Ovary (tissue), 9 donors: ENCODE results near the gene OR4F15. TPM values are rescaled to one million over a fixed set of nuclear protein-coding genes. Genes with fewer than 3 reads are reported as not detected.
"Not testable (repeated sequence)": the region's sequence is repeated elsewhere in the genome, so short reads cannot be mapped to it uniquely, and the experiment has no call there.

Experiments
- DNase-seq, 5 donors: peaks; one replicate each; pipeline ENCODE4 v3.0.0-alpha.2; 2019 to 2020
- H3K27ac ChIP-seq, 2 donors: fragments of 200-600 bp; one replicate each; pipeline versions ENCODE4 v1.5.1 to v1.8.0; 2019 to 2022
- H3K27me3 ChIP-seq: fragments of 200-600 bp; one replicate; pipeline ENCODE4 v1.8.0; 2022
- H3K36me3 ChIP-seq: fragments of 200-600 bp; sonication (generic); one replicate; pipeline ENCODE4 v1.5.1; 2019
- H3K4me1 ChIP-seq: one replicate; pipeline ENCODE4 v1.8.1; 2013; ENCODE audit warnings: mild to moderate bottlenecking, moderate library complexity; ENCODE audit not compliant: insufficient read depth
- H3K4me3 ChIP-seq: fragments of 200-600 bp; sonication (generic); one replicate; pipeline ENCODE4 v1.5.1; 2017
- H3K9me3 ChIP-seq, 2 donors: fragments of 200-600 bp in 1 of 2; sonication (generic) in 1 of 2; one replicate each; pipeline versions ENCODE4 v1.5.1 to v1.8.1; 2013 to 2019; ENCODE audit warnings: mild to moderate bottlenecking in 1 of 2, moderate library complexity in 1 of 2
- EP300 ChIP-seq: sonication (generic); formaldehyde crosslinking; IDR thresholded peaks from one replicate; pipeline ENCODE4 v1.6.1; 2017; ENCODE audit warnings: antibody characterized with exemption
- POLR2A ChIP-seq: fragments of 450-650 bp; IDR thresholded peaks from one replicate; pipeline ENCODE4 v1.6.1; 2017; ENCODE audit warnings: antibody characterized with exemption, mild to moderate bottlenecking, moderate library complexity
- WGBS, 3 donors: extraction: QIAGEN DNeasy Blood & Tissue Kit in 1 of 3; methylation state at CpG; one replicate each; pipeline versions ENCODE4 v1.1.5 to v1.1.7; 2013 to 2017; 5-methylcytosine and 5-hydroxymethylcytosine counted together
- intact Hi-C, 4 donors: fragments of 100-400 bp; cut with DNase I; formaldehyde crosslinking; loops; one replicate each; pipeline versions ENCODE4 v1.11.0 to v1.15.1; 2022 to 2023
- polyA plus RNA-seq, 2 donors: library from polyadenylated mRNA; stranded (reverse); fragments of 200-250 nt in 1 of 2; fragments of 350-450 nt in 1 of 2; fragmentation: Illumina TruSeq in 1 of 2; extraction: RNeasy Lipid Tissue Mini Kit (QIAGEN cat#74804) in 1 of 2; gene quantifications; one replicate each; pipeline ENCODE4 v1.2.3, GENCODE V29; 2013 to 2014
- total RNA-seq, 7 donors: library from RNA; depleted of rRNA in 2 of 7; stranded (reverse); fragments of >200 nt in 2 of 7; fragmentation: NEBNext Ultra II Directional in 3 of 7; extraction: Animal tissue kit (Norgen Biotek cat#: 25700) in 3 of 7; gene quantifications; one replicate each; pipeline versions ENCODE4 v1.1.0 to v1.2.4, GENCODE V29; 2016 to 2023
- TF ChIP-seq, protein P1 (sequence below), 3 donors: fragments of 450-650 bp in 2 of 3; fragments of 200-600 bp in 1 of 3; IDR thresholded peaks; one replicate each; pipeline versions ENCODE4 v1.5.1 to v1.8.0; 2016 to 2022; ENCODE audit warnings: antibody characterized with exemption in 3 of 3, mild to moderate bottlenecking in 1 of 3
- donor health status: DM: no; HTN: no; CAD: no; lungs with moderate emphysema.
- donor health status: DM: no; HTN: no; CAD: no.
- donor health status: Bipolar disorder and iron deficiency.
- donor health status: DM: yes; HTN: yes; CAD: no.
- donor health status: DM: no; HTN: no; CAD: no.
- donor health status: DM: yes; HTN: yes; CAD: no.

The OR4F15 gene
- total and polyA plus RNA-seq, 9 donors, result not detected

DNA sequence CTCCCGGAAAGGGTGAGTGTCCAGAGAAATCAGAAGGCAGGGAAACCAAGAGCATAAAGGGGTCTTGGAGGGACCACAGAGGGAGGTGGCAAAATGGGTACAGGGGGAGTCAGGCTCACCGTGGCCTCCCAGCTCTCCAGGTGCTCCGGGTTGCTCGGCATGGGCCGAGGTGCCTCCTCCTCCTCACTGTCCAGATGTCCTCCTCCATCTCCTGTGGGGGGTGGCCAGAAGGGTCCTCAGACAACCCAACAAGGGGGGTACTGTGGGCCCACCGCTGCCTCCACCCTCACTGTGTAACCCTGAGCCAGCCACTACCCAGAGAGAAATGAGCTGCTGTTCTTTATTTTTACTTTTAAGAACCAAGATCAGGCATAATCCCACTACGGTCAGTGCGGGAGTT, 39.1 kb upstream of the OR4F15 start:
- Histone ChIP-seq H3K4me1 (no peaks in the 10 kb centered on the region), H3K4me3 (no peak overlapping the region), H3K27ac (no peak overlapping the region), H3K9me3 (no peaks in the 10 kb centered on the region), H3K27me3 (no peaks in the 10 kb centered on the region), H3K36me3 (no peaks in the 10 kb centered on the region)
- DNase-seq, result no peak
- whole genome bisulfite sequencing, 3 donors, result 78 to 91% (median 90%) methylated on average over 8 of the region's 8 CpGs
- intact Hi-C loops, result no loop called here
- no peak for TF ChIP-seq POLR2A
- no peak for TF ChIP-seq EP300

DNA sequence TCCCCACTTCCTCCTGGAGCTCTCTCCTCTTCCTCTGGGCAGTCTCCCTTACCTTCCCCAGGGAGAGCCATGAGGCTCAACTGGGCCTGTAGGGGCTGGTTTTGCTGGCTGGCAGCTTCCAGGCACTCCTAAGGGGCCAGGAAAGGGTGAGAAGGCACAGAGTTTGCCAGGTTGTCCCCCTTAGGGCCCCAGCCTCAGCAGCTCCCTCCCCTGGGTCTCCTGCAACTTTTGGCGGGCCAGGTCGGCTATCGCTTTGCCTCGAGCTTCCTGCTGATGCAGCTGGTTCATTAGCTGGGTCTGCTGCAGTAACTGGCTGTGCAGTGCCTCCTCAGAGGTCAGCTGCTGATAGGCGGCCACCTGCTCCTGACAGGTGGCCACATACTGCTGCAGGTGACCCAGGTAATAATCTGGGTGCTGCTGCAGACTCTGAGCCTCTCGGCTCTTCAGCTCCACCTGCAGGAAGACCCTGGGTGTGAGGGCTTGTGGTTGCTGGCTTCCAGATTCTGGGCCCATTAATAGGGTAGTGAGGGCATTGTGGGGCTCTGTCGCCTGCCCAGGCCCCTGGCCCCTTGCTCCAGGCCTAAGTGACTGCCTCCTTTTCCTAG, 38.4 kb upstream of the OR4F15 start:
- 52 to 69% (median 66%) methylated on average over 7 of the region's 7 CpGs for WGBS, 3 donors

DNA sequence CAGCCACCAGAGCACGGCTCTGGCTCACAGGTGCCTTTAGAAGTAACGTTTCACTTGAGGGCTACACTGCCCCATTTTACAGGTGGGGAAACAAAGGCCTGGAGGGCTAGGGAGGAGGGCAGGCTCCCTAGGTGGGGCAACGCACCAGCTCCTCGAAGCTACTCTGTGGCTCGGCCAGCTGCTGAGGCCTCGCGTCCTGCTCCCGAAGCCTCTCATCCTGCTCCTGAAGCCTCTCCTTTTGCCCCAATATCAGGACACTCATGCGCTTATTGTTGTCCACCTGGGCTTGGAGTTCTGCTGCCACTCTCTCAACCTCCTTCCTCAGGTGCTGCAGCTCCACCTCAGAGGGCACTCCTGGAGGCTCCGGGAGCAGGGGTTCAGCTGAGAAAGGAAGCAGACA, 36.9 kb upstream of the OR4F15 start:
- intact Hi-C loops, result no loop called here
- Histone ChIP-seq H3K9me3 (no peaks in the 10 kb centered on the region), H3K4me1 (no peaks in the 10 kb centered on the region), H3K4me3 (no peak overlapping the region), H3K36me3 (no peaks in the 10 kb centered on the region), H3K27ac (no peak overlapping the region), H3K27me3 (no peaks in the 10 kb centered on the region)
- no peak for TF ChIP-seq EP300
- TF ChIP-seq POLR2A, result no peak
- TF ChIP-seq, protein P1, sequence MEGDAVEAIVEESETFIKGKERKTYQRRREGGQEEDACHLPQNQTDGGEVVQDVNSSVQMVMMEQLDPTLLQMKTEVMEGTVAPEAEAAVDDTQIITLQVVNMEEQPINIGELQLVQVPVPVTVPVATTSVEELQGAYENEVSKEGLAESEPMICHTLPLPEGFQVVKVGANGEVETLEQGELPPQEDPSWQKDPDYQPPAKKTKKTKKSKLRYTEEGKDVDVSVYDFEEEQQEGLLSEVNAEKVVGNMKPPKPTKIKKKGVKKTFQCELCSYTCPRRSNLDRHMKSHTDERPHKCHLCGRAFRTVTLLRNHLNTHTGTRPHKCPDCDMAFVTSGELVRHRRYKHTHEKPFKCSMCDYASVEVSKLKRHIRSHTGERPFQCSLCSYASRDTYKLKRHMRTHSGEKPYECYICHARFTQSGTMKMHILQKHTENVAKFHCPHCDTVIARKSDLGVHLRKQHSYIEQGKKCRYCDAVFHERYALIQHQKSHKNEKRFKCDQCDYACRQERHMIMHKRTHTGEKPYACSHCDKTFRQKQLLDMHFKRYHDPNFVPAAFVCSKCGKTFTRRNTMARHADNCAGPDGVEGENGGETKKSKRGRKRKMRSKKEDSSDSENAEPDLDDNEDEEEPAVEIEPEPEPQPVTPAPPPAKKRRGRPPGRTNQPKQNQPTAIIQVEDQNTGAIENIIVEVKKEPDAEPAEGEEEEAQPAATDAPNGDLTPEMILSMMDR (IDR thresholded peaks at IDR 0.05), result no peak
- no peak for DNase-seq
- WGBS, 3 donors, result 86 to 89% (median 89%) methylated on average over 10 of the region's 10 CpGs

More for the DNA sequence above, 38.4 kb upstream of the OR4F15 start:
- intact Hi-C loops, result no loop called here
- TF ChIP-seq, protein P1 (IDR thresholded peaks at IDR 0.05), result no peak
- TF ChIP-seq EP300, result no peak
- TF ChIP-seq POLR2A, result no peak
- Histone ChIP-seq H3K36me3 (no peaks in the 10 kb centered on the region), H3K9me3 (no peaks in the 10 kb centered on the region), H3K4me3 (no peak overlapping the region), H3K27me3 (no peaks in the 10 kb centered on the region), H3K27ac (no peak overlapping the region), H3K4me1 (no peaks in the 10 kb centered on the region)
- peak in 1 of 5 donors; percentile 25 for DNase-seq

DNA sequence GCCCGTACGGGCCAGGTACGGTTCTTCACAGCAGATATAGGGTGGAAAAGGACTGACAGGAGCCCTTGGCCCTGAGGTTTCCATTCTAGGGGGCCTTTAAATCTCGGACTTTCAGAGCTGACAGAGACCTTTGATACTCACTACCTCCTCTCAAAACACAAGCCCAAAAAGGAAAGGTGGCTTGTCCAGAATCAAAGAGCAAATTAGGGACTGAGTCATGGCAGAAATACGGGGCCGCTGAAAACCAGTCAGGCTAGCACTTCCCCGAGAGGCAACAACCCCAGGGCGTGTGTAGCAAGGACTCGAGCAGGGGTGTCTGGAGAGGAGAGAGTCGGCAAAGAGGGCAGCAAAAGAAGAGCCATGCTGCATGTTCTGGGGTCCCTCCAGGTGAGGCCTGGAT, 33.4 kb upstream of the OR4F15 start:
- WGBS, 3 donors, result 84 to 90% (median 86%) methylated on average over 10 of the region's 10 CpGs

DNA sequence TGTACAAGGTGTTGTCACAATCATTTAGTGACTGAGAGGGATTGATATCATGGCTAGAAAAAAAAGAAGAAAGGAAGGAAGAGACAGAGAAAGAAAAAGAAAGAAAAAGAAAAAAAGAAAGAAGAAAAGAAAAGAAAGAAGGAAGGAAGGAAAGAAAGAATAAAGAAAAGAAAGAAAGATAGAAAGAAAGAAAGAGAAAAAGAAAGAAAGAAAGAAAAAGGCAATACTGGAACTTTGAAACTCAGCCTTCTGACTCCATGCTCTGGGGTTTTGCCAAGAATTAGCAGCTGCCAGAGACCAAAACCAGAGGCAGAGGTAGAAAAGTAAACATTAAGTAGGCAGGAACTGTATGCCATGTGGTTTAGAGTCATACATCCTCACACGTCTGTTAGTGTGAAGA, 31.8 kb upstream of the OR4F15 start:
- H3K27me3 ChIP-seq, intact Hi-C loops, H3K9me3 ChIP-seq, H3K4me1 ChIP-seq, H3K4me3 ChIP-seq, DNase-seq, H3K36me3 ChIP-seq, H3K27ac ChIP-seq: not testable (repeated sequence)
- WGBS, 3 donors, result 0 to 11% (median 5%) methylated on average over 1 of the region's 1 CpG

More for the DNA sequence above, 33.4 kb upstream of the OR4F15 start:
- H3K27me3 ChIP-seq, H3K4me1 ChIP-seq, H3K9me3 ChIP-seq, intact Hi-C loops, H3K27ac ChIP-seq, DNase-seq, H3K36me3 ChIP-seq, H3K4me3 ChIP-seq: not testable (repeated sequence)

DNA sequence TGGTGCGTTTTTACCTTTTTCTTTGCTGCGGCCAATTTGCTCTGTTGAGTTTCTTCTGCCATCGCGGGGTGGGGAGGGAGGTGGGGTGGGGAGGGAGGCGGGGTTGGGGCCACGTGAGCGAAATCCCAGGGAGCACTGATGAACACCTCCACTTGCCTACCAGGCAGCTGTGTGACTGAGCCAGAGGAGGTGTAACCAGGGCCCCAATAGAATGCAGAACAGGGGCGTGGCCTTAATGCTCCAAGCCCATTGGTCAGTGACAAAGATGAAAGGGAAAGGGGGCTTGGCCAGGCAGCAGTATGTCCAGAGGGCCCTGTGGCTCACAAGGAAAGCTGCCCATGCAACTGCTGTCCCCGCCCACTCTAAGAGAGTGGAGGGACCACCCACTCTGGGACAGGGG, 30.1 kb upstream of the OR4F15 start:
- intact Hi-C loops, result no loop called here
- 79 to 84% (median 83%) methylated on average over 9 of the region's 9 CpGs for WGBS, 3 donors
- TF ChIP-seq EP300, result no peak

More for the DNA sequence above, 30.1 kb upstream of the OR4F15 start:
- H3K27ac ChIP-seq, result no peak overlapping the region
- H3K4me1 ChIP-seq, result no peaks in the 10 kb centered on the region
- H3K27me3 ChIP-seq, result no peaks in the 10 kb centered on the region
- no peak for DNase-seq
- H3K36me3 ChIP-seq, result no peaks in the 10 kb centered on the region
- H3K9me3 ChIP-seq, result no peaks in the 10 kb centered on the region
- no peak overlapping the region for H3K4me3 ChIP-seq
